ENCODE measurements around the gene FBXW5. TPM values are rescaled to one million over a fixed set of nuclear protein-coding genes. Genes with fewer than 3 reads are reported as not detected.

The FBXW5 gene, protein sequence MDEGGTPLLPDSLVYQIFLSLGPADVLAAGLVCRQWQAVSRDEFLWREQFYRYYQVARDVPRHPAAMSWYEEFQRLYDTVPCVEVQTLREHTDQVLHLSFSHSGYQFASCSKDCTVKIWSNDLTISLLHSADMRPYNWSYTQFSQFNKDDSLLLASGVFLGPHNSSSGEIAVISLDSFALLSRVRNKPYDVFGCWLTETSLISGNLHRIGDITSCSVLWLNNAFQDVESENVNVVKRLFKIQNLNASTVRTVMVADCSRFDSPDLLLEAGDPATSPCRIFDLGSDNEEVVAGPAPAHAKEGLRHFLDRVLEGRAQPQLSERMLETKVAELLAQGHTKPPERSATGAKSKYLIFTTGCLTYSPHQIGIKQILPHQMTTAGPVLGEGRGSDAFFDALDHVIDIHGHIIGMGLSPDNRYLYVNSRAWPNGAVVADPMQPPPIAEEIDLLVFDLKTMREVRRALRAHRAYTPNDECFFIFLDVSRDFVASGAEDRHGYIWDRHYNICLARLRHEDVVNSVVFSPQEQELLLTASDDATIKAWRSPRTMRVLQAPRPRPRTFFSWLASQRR
- 139 and 152 TPM in 2 replicates for total RNA-seq (2014; rRNA removed; shearing (Covaris generic); ENCODE audit: low replicate concordance)

DNA sequence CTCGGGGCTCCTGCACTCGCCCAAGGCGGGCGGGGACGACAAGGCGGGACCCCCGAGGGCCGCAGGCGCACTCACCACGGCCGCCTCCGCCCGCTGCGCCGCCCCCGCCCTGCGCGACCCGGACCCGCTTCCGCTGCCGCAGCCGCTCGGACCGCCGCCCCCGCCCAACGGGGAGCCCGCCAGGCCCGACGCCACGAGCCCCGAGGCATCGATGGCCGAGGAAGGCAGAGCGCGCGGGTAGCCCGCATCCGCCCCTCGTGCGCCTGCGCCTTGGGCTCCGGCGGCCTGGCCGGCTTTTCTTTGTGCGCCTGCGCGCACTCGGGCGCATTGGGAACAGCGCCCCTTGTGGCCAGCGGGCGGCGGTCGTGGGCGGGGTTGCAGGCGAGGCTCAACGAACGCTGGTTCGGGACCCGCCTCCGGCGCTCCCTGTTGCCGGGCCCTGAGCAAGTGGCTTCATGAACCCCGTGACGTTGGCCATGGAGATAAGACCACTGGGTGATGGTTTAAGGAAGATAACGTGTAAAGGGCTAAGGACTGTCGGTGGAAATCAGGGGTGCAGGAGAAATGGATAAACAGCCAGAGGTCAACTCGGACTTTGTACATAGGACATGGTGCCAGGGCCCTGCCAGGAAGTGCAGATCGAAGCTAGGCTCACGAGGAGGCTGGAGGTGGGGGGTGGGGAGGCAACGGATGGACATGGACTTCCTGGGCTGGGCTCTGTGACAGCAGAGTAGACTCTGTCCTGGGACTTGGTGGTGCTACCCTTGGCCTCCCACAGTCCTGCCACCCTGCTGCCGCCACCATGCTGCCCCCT lies at the start of gene FBXW5, which contains the start of gene C8G:
Gene FBXW5 (minus strand): TSS at position 220 of the 814 bp plus-strand sequence. CDS start 655 bp downstream, outside the sequence.
Gene C8G (plus strand): TSS at position 725 of the 814 bp plus-strand sequence. CDS start 78 bp downstream, at position 803.
- in situ Hi-C loops (cut with HindIII; ENCODE audit: low pct_unique_long_range_greater_than_20kb, low sequenced_read_pairs) = no loop called here
- peak; percentile 85 for DNase-seq (ENCODE audit: low read depth)

GRCh38 chr9:136992819-136993369 lies 48.4 kb upstream of the FBXW5 start:
- DNase-seq (ENCODE audit: low read depth) = no peak
- in situ Hi-C loops (cut with HindIII; ENCODE audit: low pct_unique_long_range_greater_than_20kb, low sequenced_read_pairs) = no loop called here

- DNase-seq (ENCODE audit: low read depth) = peak; percentile 80
- in situ Hi-C loops (cut with HindIII; ENCODE audit: low pct_unique_long_range_greater_than_20kb, low sequenced_read_pairs) = no loop called here
Measured at GRCh38 chr9:136991993-136992818, 47.7 kb upstream of the FBXW5 start, which contains the start of gene PAXX. Gene PAXX, plus strand, starts transcription at chr9:136992422. Its CDS starts 22 bp downstream, at chr9:136992444.

DNA sequence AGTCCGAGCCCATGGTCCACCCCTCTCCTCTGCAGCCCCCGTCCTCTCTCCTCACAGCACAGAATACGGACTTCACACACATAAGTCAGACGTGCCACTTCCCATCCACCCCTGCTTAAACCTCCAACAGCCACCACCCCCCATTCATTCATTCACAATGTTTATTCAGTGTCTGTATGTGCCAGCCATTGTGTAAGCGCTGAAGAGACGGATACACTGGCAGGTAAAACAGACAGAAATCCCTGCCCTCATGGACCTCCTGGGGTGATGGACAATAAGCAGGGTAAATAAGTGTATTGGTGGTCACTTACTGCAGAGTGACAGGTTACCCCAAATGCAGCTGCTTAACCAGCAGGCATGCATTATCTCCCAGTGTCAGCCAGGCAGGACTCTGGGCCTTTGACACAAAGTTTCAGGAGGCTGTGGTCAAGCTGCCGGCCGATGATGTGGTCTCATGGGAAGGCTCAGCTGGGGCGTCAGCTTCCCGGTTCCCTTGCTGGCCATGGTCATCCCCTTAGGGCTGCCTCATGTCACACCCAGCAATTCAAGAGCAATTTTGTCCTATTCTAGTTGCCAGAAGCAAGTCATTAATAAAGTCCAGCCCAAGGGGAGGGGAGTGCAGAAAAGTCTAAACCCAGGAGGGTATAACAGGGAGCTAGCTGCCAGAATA lies 45.8 kb upstream of the FBXW5 start:
- DNase-seq (ENCODE audit: low read depth) = no peak
- in situ Hi-C loops (cut with HindIII; ENCODE audit: low pct_unique_long_range_greater_than_20kb, low sequenced_read_pairs) = no loop called here

DNA sequence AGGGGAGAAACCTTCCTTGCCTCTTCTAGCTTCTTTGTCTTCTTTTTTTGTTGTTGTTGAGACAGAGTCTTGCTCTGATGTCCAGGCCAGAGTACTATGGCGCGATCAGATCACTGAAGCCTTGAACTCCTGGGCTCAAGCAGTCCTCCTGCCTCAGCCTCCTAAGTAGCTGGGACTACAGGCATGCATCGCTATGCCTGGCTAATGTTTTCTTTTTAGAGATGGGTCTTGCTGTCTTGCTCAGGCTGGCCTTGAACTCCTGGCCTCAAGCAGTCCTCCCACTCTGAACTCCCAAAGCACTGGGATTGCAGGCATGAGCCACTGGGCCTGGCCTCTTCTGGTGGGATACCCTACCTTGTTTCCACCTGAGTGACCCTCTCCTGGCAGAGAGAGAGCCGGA lies 44.3 kb upstream of the FBXW5 start:
- no peak for DNase-seq (ENCODE audit: low read depth)
- in situ Hi-C loops (cut with HindIII; ENCODE audit: low pct_unique_long_range_greater_than_20kb, low sequenced_read_pairs) = no loop called here

GRCh38 chr9:136985853-136986252 lies 41.3 kb upstream of the FBXW5 start:
- in situ Hi-C loops (cut with HindIII; ENCODE audit: low pct_unique_long_range_greater_than_20kb, low sequenced_read_pairs) = no loop called here
- DNase-seq (ENCODE audit: low read depth) = no peak

DNA sequence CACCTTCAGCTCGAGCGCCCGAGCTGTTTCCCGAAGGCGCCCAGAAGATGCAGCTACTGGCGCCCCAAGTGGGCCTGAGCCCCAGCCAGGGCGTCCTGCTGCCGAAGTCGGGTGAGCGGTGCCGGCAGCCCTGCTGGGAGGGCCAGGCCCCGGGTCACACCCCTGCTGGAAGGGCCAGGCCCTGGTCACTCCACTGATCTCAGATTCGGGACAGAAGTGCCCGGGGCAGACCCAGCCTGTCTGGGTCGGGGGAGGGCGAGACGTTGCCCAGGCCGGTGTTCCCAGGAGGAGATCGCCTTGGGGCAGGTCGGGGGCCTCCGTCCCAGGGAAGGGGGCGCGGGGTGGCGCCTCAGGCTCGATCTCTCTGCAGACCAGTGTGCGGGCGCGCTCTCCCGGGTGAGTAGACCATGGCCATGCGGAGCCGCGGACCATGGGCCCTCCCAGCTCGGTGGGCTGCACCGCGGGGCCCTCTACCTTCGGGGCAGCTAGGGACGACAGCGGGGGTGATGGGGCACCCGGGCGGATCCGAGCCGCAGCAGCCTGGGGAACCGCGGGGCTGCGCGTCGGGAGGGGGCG lies 40.6 kb upstream of the FBXW5 start:
- in situ Hi-C loops (cut with HindIII; ENCODE audit: low pct_unique_long_range_greater_than_20kb, low sequenced_read_pairs) = no loop called here
- no peak for DNase-seq (ENCODE audit: low read depth)

DNA sequence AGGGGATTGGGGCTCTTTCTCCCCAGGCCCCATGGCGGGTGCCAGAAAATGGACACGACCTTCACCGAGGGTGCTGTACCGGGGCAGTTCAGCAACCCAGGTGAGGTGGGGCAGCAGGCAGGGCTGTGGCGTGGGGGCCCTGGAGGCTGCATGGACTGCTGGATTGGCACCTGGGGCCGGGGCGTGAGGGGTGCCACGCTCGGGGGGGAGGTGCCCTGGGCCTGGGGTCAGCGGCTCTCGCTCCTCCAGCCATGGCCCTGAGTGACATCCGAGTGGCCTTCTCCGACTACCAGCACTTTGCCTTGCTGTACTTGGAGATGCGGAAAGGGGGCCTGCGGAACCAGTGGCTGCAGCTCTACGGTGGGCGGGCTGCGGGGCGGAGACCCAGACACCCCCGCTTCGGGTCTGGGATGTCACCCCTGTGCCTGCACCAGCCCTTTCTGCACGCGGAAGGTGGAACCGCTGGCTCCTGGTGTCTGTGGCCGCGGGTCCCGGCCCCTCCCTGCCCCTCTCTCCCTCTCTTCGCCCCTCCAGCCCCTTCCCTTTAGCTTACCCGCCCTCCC lies 40.0 kb upstream of the FBXW5 start:
- in situ Hi-C loops (cut with HindIII; ENCODE audit: low pct_unique_long_range_greater_than_20kb, low sequenced_read_pairs) = no loop called here
- DNase-seq (ENCODE audit: low read depth) = no peak

DNA sequence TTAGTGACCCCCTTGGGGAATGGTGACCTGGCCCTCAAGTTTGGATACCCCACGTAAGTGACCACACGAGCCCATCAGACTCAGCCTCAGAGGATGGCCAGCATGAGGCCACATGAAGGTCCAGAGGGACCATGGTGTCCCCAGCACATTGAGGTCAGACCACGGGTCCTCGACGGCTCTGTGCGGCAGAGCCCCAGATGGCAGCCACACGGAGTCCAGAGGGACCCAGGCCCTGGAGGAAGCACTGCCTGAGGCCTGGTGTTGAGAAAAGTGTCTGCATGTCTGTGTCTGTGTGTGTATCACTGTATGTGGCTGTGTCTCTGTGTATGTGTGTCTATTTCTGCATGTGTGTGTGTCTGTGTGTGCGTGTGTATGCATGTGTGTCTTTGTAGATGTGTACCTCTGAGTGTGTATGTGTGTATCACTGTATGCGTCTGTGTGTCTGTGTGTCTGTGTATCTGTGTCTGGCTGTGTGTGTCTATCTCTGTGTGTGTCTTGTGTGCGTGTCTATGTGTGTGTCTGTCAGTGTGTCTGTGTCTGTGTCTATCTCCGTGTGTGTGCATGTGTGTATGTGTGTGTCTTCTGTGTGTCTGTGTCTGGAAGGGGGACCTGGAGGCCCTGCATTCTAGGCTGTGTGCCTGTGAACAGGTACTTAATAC lies 39.2 kb upstream of the FBXW5 start:
- no peak for DNase-seq (ENCODE audit: low read depth)
- in situ Hi-C loops (cut with HindIII; ENCODE audit: low pct_unique_long_range_greater_than_20kb, low sequenced_read_pairs) = no loop called here

DNA sequence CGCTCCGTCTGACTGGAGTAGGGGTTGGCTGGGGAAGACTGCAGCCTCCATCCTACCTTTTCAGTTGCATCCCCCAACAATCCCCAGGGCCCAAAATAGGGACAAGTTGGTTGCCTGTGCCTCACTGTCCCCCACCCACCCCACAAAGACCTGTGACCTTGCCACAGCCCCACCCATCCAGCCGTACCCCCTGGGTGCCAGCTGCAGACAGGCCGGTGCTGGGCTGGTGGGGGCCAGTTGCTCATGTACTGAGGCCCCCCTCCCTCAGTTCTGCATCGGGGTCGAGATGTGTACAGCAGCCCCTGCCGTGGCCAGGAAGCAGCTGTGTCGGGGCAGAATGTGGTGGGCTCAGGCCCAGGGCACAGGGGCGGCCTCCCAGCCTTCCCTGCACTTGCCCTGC lies 38.6 kb upstream of the FBXW5 start:
- in situ Hi-C loops (cut with HindIII; ENCODE audit: low pct_unique_long_range_greater_than_20kb, low sequenced_read_pairs) = no loop called here
- DNase-seq (ENCODE audit: low read depth) = no peak

- in situ Hi-C loops (cut with HindIII; ENCODE audit: low pct_unique_long_range_greater_than_20kb, low sequenced_read_pairs) = no loop called here
- DNase-seq (ENCODE audit: low read depth) = no peak
Measured at GRCh38 chr9:136982232-136983051, 37.9 kb upstream of the FBXW5 start, which contains the start of gene LCNL1. Gene LCNL1, plus strand, starts transcription at chr9:136982993. Its CDS starts 594 bp downstream, at chr9:136983587.

GRCh38 chr9:136981588-136982231 lies 37.2 kb upstream of the FBXW5 start:
- no peak for DNase-seq (ENCODE audit: low read depth)
- in situ Hi-C loops (cut with HindIII; ENCODE audit: low pct_unique_long_range_greater_than_20kb, low sequenced_read_pairs) = no loop called here

- in situ Hi-C loops (cut with HindIII; ENCODE audit: low pct_unique_long_range_greater_than_20kb, low sequenced_read_pairs) = no loop called here
- DNase-seq (ENCODE audit: low read depth) = no peak
Measured at GRCh38 chr9:136980669-136981478, 36.3 kb upstream of the FBXW5 start.
